Fibroblast of mammary gland (primary cell): ENCODE results near the gene USH1C.

Experiments
- DNase-seq: peaks from one replicate; pipeline ENCODE4 v3.0.0-alpha.2; 2010; ENCODE audit warnings: low read depth
- H3K4me3 ChIP-seq: 2 replicates; pipeline ENCODE4 v1.5.1; 2011; ENCODE audit warnings: low read depth, mild to moderate bottlenecking, low read length, moderate library complexity; ENCODE audit not compliant: control insufficient read depth
- CTCF ChIP-seq: conservative IDR thresholded peaks from 2 replicates; pipeline ENCODE4 v1.5.1; 2011; ENCODE audit warnings: low read depth, low read length, inconsistent platforms; ENCODE audit not compliant: control insufficient read depth, insufficient read depth

USH1C gene

GRCh38 chr11:17575431-17576425 lies 31.5 kb upstream of the USH1C start:
- TF ChIP-seq CTCF: no peak
- no peak for DNase-seq
- H3K4me3 ChIP-seq: no peak overlapping the region

- TF ChIP-seq CTCF: no peak
- DNase-seq: no peak
- no peak overlapping the region for H3K4me3 ChIP-seq
Measured at GRCh38 chr11:17574141-17575091, 30.2 kb upstream of the USH1C start.

GRCh38 chr11:17573526-17573925 lies 29.3 kb upstream of the USH1C start:
- no peak overlapping the region for H3K4me3 ChIP-seq
- no peak for DNase-seq

GRCh38 chr11:17572791-17573460 lies 28.7 kb upstream of the USH1C start:
- no peak for TF ChIP-seq CTCF
- H3K4me3 ChIP-seq: no peak overlapping the region
- DNase-seq: no peak

More at GRCh38 chr11:17573526-17573925, 29.3 kb upstream of the USH1C start:
- no peak for TF ChIP-seq CTCF

GRCh38 chr11:17572359-17572690 lies 28.1 kb upstream of the USH1C start:
- no peak for DNase-seq
- no peak overlapping the region for H3K4me3 ChIP-seq
- no peak for TF ChIP-seq CTCF

GRCh38 chr11:17571431-17572358 lies 27.5 kb upstream of the USH1C start:
- DNase-seq: no peak
- H3K4me3 ChIP-seq: no peak overlapping the region
- TF ChIP-seq CTCF: no peak
